ENCODE data around the gene HCN2. TPM values are rescaled to one million over a fixed set of nuclear protein-coding genes. Genes with fewer than 3 reads are reported as not detected.

Gene HCN2
- total RNA-seq, result under 1 TPM; 0.19 to 0.50 (median 0.41) TPM

DNA sequence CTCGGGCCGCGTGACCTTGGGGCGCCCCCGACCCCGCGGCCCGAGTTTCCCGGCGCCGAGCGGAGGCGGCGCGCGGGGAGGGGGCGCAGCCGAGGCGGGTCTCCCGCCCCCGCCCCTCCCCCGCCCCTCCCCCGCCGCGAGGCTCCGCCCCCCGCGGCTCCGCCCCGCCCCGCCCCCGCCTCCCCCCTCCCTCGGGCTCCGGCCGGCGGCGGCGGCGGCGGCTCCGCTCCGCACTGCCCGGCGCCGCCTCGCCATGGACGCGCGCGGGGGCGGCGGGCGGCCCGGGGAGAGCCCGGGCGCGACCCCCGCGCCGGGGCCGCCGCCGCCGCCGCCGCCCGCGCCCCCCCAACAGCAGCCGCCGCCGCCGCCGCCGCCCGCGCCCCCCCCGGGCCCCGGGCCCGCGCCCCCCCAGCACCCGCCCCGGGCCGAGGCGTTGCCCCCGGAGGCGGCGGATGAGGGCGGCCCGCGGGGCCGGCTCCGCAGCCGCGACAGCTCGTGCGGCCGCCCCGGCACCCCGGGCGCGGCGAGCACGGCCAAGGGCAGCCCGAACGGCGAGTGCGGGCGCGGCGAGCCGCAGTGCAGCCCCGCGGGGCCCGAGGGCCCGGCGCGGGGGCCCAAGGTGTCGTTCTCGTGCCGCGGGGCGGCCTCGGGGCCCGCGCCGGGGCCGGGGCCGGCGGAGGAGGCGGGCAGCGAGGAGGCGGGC lies at the start of gene HCN2:
TSS of gene HCN2 (plus strand) at position 189 of the 703 bp plus-strand sequence. CDS start at position 254, 65 bp downstream.
- Histone ChIP-seq H3K4me1 (peaks cover 21 to 36% (median 29%) of the 10 kb centered on the region in 4 donors), H3K27ac (replicated peaks in 1 of 4) (no peak within 1 kb of the TSS), H3K4me3 (peak within 1 kb of the TSS in 3 of 4 donors; percentile 30 to 43 (median 32)), H3K27me3 (peaks cover 12 to 94% (median 35%) of the 10 kb centered on the region in 4 donors), H3K36me3 (no peaks in the 10 kb centered on the region), H3K9me3 (no peaks in the 10 kb centered on the region)
- TF ChIP-seq, protein P1, sequence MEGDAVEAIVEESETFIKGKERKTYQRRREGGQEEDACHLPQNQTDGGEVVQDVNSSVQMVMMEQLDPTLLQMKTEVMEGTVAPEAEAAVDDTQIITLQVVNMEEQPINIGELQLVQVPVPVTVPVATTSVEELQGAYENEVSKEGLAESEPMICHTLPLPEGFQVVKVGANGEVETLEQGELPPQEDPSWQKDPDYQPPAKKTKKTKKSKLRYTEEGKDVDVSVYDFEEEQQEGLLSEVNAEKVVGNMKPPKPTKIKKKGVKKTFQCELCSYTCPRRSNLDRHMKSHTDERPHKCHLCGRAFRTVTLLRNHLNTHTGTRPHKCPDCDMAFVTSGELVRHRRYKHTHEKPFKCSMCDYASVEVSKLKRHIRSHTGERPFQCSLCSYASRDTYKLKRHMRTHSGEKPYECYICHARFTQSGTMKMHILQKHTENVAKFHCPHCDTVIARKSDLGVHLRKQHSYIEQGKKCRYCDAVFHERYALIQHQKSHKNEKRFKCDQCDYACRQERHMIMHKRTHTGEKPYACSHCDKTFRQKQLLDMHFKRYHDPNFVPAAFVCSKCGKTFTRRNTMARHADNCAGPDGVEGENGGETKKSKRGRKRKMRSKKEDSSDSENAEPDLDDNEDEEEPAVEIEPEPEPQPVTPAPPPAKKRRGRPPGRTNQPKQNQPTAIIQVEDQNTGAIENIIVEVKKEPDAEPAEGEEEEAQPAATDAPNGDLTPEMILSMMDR (IDR thresholded peaks at IDR 0.05), result no peak
- no peak for TF ChIP-seq EP300 (IDR thresholded peaks at IDR 0.05)
- TF ChIP-seq POLR2AphosphoS5 (IDR thresholded peaks at IDR 0.05), result no peak
- TF ChIP-seq POLR2A (IDR thresholded peaks at IDR 0.05; ENCODE audit: low read depth), result no peak
- intact Hi-C loops (cut with DNase I), result no loop called here
- no peak for DNase-seq (ENCODE audit: extremely low spot score)
- WGBS, result 0% methylated on average over 2 of the region's 132 CpGs

DNA sequence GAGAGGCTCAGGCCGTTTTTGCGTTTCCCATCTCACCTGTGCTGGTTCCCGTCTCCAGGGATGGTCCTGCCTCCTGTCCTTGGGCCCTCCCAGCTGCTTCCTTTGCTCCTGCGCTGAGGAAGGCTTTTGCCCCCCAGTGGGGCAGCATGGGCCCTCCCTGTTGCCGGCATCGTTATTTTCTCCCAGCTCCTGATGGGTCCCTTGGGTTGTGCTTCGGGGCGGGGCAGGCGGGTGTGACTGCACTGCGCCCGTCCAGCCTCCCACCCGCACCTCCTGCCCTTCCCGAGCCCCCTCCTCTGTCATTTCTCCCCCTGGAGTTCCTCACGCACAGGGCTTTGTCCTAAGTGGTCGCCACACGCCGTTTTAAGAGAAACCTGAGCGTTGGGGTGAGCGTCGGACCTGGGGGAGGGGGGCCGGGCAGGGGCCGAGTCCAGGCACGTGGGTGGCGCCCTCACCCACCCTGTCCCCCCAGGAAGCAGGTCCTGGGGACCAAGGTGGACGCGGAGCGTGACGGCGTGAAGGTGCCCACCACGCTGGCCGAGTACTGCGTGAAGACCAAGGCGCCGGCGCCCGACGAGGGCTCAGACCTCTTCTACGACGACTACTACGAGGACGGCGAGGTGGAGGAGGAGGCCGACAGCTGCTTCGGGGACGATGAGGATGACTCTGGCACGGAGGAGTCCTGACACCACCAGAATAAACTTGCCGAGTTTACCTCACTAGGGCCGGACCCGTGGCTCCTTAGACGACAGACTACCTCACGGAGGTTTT lies 48.6 kb upstream of the HCN2 start:
- Histone ChIP-seq H3K4me1 (peaks cover 0 to 37% (median 17%) of the 10 kb centered on the region in 4 donors), H3K9me3 (no peaks in the 10 kb centered on the region), H3K4me3 (no peak overlapping the region), H3K27me3 (no peaks in the 10 kb centered on the region), H3K27ac (replicated peaks in 1 of 4) (no peak overlapping the region), H3K36me3 (peaks cover 48 to 62% (median 60%) of the 10 kb centered on the region in 4 donors)
- no peak for DNase-seq (ENCODE audit: extremely low spot score)
- 87% methylated on average over 37 of the region's 51 CpGs for WGBS
- TF ChIP-seq, protein P1 (IDR thresholded peaks at IDR 0.05), result no peak
- TF ChIP-seq EP300 (IDR thresholded peaks at IDR 0.05), result no peak
- intact Hi-C loops (cut with DNase I), result no loop called here

DNA sequence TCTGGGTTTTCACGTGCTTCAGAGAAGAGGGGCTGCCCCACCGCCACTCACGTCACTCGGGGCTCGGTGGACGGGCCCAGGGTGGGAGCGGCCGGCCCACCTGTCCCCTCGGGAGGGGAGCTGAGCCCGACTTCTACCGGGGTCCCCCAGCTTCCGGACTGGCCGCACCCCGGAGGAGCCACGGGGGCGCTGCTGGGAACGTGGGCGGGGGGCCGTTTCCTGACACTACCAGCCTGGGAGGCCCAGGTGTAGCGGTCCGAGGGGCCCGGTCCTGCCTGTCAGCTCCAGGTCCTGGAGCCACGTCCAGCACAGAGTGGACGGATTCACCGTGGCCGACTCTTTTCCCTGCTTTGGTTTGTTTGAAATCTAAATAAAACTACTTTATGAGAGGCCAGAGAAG lies 48.0 kb upstream of the HCN2 start:
- intact Hi-C loops (cut with DNase I), result no loop called here
- Histone ChIP-seq H3K4me3 (no peak overlapping the region), H3K27ac (replicated peaks in 1 of 4) (no peak overlapping the region), H3K27me3 (peaks cover 0 to under 1% (median 0%) of the 10 kb centered on the region in 4 donors), H3K9me3 (no peaks in the 10 kb centered on the region), H3K4me1 (peaks cover 0 to 30% (median 14%) of the 10 kb centered on the region in 4 donors), H3K36me3 (peaks cover 41 to 56% (median 54%) of the 10 kb centered on the region in 4 donors)
- no peak for DNase-seq (ENCODE audit: extremely low spot score)
- 86% methylated on average over 26 of the region's 26 CpGs for WGBS
- TF ChIP-seq POLR2A (IDR thresholded peaks at IDR 0.05; ENCODE audit: low read depth), result no peak
- TF ChIP-seq EP300 (IDR thresholded peaks at IDR 0.05), result no peak
- TF ChIP-seq POLR2AphosphoS5 (IDR thresholded peaks at IDR 0.05), result no peak
- TF ChIP-seq, protein P1 (IDR thresholded peaks at IDR 0.05), result no peak

DNA sequence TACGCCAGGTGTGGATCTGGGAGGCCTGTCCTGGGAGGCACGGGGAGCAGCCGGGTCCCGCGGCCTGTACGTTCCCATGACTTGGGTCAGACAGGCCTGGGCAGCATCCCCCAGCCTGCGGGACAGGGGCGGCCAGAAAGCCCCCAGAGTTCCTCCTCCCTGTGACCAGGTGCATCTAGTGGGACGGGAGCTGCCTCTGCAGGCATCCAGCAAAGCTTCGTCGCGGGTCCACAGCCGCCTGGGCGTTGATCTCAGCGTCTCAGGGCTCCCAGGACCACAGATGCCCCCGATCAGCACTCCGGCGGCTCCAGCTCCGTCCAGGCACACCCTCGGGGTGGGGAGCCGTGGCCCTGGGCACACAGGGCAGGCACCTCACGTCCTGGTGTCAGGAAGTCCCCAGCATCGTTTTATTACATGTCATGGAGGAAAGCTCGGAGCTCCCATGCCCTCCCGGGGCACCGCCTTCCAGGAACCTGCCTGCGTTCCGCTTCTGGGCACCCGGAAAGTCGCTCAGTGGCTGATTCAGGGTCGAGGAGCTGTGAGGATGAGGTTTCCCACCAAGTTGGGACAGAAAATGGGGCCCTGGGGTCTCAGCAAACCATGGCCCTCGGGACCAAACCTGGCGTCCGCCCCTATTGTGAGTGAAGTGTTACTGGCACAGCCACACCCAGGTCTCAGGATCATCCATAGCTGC lies 47.4 kb upstream of the HCN2 start:
- TF ChIP-seq POLR2A (IDR thresholded peaks at IDR 0.05; ENCODE audit: low read depth) (no peak), POLR2AphosphoS5 (IDR thresholded peaks at IDR 0.05) (no peak), EP300 (IDR thresholded peaks at IDR 0.05) (no peak)
- TF ChIP-seq, protein P1 (IDR thresholded peaks at IDR 0.05), result no peak
- no peak overlapping the region for H3K4me3 ChIP-seq

More for the DNA sequence above, 47.4 kb upstream of the HCN2 start:
- 84% methylated on average over 15 of the region's 34 CpGs for WGBS
- Histone ChIP-seq H3K4me1 (peaks cover 0 to 29% (median 14%) of the 10 kb centered on the region in 4 donors), H3K27me3 (peaks cover 0 to 7% (median 0%) of the 10 kb centered on the region in 4 donors), H3K9me3 (no peaks in the 10 kb centered on the region), H3K36me3 (peaks cover 37 to 50% (median 48%) of the 10 kb centered on the region in 4 donors), H3K27ac (replicated peaks in 1 of 4) (no peak overlapping the region)
- intact Hi-C loops (cut with DNase I), result no loop called here
- DNase-seq (ENCODE audit: extremely low spot score), result no peak
